ENCODE measurements around the gene CLPTM1L.

Gene CLPTM1L

GRCh38 chr5:1325191-1325741 lies 19.6 kb downstream of the CLPTM1L start:
- DNase-seq = no peak

- no peak for DNase-seq
These were observed 20.1 kb downstream of the CLPTM1L start for GRCh38 chr5:1324719-1325190.

GRCh38 chr5:1324301-1324700 lies 20.6 kb downstream of the CLPTM1L start:
- DNase-seq = no peak

GRCh38 chr5:1323803-1324173 lies 21.1 kb downstream of the CLPTM1L start:
- no peak for DNase-seq

- no peak for DNase-seq
These were observed 21.7 kb downstream of the CLPTM1L start for GRCh38 chr5:1322955-1323802.

- no peak for DNase-seq
These were observed 22.6 kb downstream of the CLPTM1L start for GRCh38 chr5:1322036-1322900.

GRCh38 chr5:1321576-1321975 lies 23.3 kb downstream of the CLPTM1L start:
- no peak for DNase-seq

- no peak for DNase-seq
These were observed 24.2 kb downstream of the CLPTM1L start for GRCh38 chr5:1320436-1321344.

GRCh38 chr5:1319436-1320256 lies 25.3 kb downstream of the CLPTM1L start:
- DNase-seq = no peak

- no peak for DNase-seq
These were observed 26.1 kb downstream of the CLPTM1L start for GRCh38 chr5:1318659-1319251.

GRCh38 chr5:1317921-1318565 lies 26.9 kb downstream of the CLPTM1L start:
- no peak for DNase-seq

- DNase-seq = no peak
These were observed 28.1 kb downstream of the CLPTM1L start for GRCh38 chr5:1316588-1317340.

GRCh38 chr5:1315709-1316587 lies 29.0 kb downstream of the CLPTM1L start:
- DNase-seq = peak; percentile 94

- no peak for DNase-seq
These were observed 29.7 kb downstream of the CLPTM1L start for GRCh38 chr5:1315018-1315708.

- no peak for DNase-seq
These were observed 30.3 kb downstream of the CLPTM1L start for GRCh38 chr5:1314564-1314982.

GRCh38 chr5:1312993-1313833 lies 31.7 kb downstream of the CLPTM1L start:
- peak; percentile 54 for DNase-seq

- DNase-seq = no peak
These were observed 32.7 kb downstream of the CLPTM1L start for GRCh38 chr5:1312206-1312605.

Measured in NCI-H1436 (cell line).